ENCODE measurements around the gene NEDD9.

NEDD9 gene

DNA sequence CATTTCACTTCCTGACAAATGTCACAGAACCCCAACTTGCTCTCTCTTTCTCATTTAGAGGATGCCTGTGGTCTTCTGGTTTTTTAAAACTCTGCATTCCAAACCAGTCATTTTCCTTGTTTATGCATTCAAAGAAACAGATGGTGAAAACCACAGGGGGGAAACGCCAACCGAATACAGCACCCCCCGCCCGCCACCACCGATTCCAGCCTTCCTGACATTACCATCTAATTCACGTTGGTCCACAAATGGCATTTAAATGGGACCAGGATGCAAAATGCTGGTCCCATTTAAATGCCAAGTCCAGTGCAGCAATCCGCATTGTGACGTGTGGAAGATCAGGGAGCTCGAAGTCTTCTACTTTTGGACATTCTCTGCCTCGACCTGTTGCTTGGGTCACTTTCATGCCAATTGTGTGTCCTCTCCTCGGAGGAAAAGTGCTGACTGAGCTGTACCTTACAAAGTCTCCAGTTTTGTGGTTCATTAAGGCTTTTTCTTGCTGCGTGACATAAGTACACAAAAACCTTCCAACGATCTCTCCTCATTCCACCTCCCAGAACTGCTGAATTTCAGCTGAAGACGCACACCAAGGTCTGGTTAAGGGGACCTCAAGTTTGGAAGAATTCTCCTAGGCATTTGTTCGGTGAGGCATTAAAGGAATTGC, 35.8 kb downstream of the NEDD9 start:
- DNase-seq (ENCODE audit: low read depth): no peak
- TF ChIP-seq MYC (IDR thresholded peaks at IDR 0.05; ENCODE audit: low read depth, low read length): no peak
- TF ChIP-seq, protein P1, sequence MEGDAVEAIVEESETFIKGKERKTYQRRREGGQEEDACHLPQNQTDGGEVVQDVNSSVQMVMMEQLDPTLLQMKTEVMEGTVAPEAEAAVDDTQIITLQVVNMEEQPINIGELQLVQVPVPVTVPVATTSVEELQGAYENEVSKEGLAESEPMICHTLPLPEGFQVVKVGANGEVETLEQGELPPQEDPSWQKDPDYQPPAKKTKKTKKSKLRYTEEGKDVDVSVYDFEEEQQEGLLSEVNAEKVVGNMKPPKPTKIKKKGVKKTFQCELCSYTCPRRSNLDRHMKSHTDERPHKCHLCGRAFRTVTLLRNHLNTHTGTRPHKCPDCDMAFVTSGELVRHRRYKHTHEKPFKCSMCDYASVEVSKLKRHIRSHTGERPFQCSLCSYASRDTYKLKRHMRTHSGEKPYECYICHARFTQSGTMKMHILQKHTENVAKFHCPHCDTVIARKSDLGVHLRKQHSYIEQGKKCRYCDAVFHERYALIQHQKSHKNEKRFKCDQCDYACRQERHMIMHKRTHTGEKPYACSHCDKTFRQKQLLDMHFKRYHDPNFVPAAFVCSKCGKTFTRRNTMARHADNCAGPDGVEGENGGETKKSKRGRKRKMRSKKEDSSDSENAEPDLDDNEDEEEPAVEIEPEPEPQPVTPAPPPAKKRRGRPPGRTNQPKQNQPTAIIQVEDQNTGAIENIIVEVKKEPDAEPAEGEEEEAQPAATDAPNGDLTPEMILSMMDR (IDR thresholded peaks at IDR 0.05; ENCODE audit: low read depth, low read length): no peak
- TF ChIP-seq POLR2A (IDR thresholded peaks at IDR 0.05; ENCODE audit: extremely low read depth, insufficient read length): no peak
- TF ChIP-seq, protein P2, sequence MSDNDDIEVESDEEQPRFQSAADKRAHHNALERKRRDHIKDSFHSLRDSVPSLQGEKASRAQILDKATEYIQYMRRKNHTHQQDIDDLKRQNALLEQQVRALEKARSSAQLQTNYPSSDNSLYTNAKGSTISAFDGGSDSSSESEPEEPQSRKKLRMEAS (IDR thresholded peaks at IDR 0.05; ENCODE audit: low read depth, low read length): no peak
- H3K4me3 ChIP-seq (ENCODE audit: low read depth, low read length): no peak overlapping the region

DNA sequence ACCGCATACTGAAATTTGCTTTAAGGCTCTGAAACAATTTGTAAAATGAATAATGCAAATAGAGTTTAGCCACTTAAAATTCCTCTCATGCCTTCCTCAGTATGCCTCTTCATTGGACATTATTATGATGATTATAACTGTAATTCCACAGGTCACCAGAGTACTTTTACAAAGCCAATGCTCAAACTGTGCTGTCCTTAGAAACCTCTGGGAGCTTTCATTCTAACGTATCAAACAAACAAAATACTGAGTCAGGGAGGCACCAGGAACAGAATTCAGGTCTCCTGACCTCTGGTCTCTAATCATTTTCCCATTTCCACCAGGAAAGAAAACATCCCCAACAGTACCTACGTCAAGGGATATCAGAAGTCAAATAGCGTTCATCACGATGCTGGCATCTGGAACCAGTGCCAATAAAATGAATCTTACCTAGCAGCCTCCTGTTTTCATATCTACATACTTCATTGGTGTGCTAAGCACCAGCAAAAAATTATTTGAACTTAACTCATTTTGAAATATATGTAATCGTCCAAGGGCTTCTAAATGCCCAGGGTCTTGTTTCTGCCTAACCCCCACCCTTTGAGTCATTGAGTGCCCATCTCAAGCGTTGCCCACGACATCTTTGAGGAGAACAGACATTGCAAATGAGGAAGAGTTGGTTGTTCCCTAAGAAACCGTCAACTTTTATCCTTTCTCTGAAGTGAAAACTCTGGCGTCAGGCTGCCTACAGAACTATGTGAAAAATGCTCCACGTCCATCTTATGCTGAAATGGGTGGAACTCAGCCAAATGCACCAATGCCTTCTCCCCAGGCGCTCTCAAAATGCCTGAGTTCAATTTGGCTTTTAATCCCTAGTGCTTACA, 37.9 kb downstream of the NEDD9 start:
- no peak overlapping the region for H3K4me3 ChIP-seq (ENCODE audit: low read depth, low read length)
- TF ChIP-seq, protein P2 (IDR thresholded peaks at IDR 0.05; ENCODE audit: low read depth, low read length): no peak
- TF ChIP-seq MYC (IDR thresholded peaks at IDR 0.05; ENCODE audit: low read depth, low read length) (no peak), POLR2A (IDR thresholded peaks at IDR 0.05; ENCODE audit: extremely low read depth, insufficient read length) (no peak)
- TF ChIP-seq, protein P1 (IDR thresholded peaks at IDR 0.05; ENCODE audit: low read depth, low read length): no peak
- DNase-seq (ENCODE audit: low read depth): no peak

DNA sequence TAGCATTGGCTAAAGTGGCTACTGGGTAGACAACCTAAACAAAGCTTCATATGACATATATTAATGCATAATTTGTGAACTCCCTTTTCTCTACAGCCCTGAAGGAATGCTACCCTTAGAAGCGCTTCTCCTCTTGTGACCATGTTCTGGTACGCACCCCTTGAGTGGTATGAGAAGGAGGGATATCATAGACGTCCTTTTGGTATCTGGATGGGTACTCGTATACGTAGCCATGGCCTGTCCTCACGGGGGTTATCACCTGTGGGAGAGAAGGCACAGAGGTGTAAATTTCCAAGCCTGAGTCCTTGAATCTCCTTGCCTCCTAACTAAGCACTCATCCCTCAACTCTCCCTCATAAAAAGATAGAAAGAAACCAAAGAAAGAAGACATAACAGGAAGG, 39.0 kb downstream of the NEDD9 start:
- no peak overlapping the region for H3K4me3 ChIP-seq (ENCODE audit: low read depth, low read length)
- DNase-seq (ENCODE audit: low read depth): no peak
- TF ChIP-seq MYC (IDR thresholded peaks at IDR 0.05; ENCODE audit: low read depth, low read length): no peak
- TF ChIP-seq, protein P2 (IDR thresholded peaks at IDR 0.05; ENCODE audit: low read depth, low read length): no peak
- no peak for TF ChIP-seq POLR2A (IDR thresholded peaks at IDR 0.05; ENCODE audit: extremely low read depth, insufficient read length)
- TF ChIP-seq, protein P1 (IDR thresholded peaks at IDR 0.05; ENCODE audit: low read depth, low read length): no peak

DNA sequence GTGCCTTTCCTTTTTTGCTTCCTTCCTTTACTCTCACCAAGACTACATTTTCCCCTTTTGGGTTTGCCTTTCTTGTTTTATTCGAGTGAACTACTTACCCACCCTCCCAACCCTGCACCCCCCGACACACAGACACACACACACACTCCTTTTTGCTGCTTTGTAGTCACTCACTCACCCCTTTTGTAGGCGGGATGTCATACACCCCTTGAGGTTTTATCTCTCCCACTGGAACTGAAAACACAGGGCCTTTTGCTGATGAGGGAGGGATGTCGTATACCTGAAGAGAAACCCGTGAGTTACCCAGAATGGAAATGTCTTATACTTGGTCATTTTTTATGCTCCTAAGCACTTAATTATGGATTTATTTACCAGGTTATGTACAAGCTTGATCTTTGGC, 40.3 kb downstream of the NEDD9 start:
- DNase-seq (ENCODE audit: low read depth): no peak
- H3K4me3 ChIP-seq (ENCODE audit: low read depth, low read length): no peak overlapping the region
- TF ChIP-seq POLR2A (IDR thresholded peaks at IDR 0.05; ENCODE audit: extremely low read depth, insufficient read length) (no peak), MYC (IDR thresholded peaks at IDR 0.05; ENCODE audit: low read depth, low read length) (no peak)
- TF ChIP-seq, protein P1 (IDR thresholded peaks at IDR 0.05; ENCODE audit: low read depth, low read length): no peak
- TF ChIP-seq, protein P2 (IDR thresholded peaks at IDR 0.05; ENCODE audit: low read depth, low read length): no peak

DNA sequence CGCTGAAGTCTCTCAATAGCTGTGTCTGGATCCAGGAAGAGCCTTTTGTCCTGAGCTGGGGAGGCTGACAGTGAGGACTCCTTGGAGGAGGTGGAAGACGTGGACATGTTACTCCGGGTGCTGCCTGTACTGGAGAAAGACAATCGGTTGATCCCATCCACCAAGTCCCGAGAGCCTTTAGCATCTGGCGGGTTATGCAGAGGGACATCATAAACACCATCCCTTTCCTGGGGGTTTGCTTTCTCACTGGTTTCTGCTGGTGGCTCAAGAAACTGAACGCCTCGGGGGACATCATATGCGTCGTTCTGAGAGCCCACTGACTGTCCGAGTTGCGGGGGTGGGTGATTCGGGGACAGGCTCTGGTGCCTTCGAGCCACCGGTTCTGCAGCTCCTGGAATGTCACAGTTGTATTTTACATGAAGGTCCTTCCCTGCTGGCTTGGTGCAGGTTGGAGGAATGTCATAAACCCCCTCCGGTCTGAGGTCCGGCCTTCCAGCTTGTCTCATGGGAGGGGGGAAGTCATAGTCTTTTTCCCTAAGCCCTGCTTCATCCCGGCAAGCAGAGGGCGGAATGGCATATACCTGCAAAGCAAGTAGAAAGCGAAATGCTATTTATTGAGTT, 41.7 kb downstream of the NEDD9 start:
- DNase-seq (ENCODE audit: low read depth): no peak
- no peak for TF ChIP-seq POLR2A (IDR thresholded peaks at IDR 0.05; ENCODE audit: extremely low read depth, insufficient read length)
- TF ChIP-seq MYC (IDR thresholded peaks at IDR 0.05; ENCODE audit: low read depth, low read length): no peak
- TF ChIP-seq, protein P1 (IDR thresholded peaks at IDR 0.05; ENCODE audit: low read depth, low read length): no peak
- TF ChIP-seq, protein P2 (IDR thresholded peaks at IDR 0.05; ENCODE audit: low read depth, low read length): no peak
- H3K4me3 ChIP-seq (ENCODE audit: low read depth, low read length): no peak overlapping the region

Data from NB4 (cell line).